ENCODE measurements around the gene CPNE6. TPM values are rescaled to one million over a fixed set of nuclear protein-coding genes. Genes with fewer than 3 reads are reported as not detected.

Gene CPNE6
- total RNA-seq, 2 experiments from 2014 or later, result not detected

GRCh38 chr14:24070285-24071143, 848 bp upstream of the CPNE6 start:
- intact Hi-C loops (cut with micrococcal nuclease; ENCODE audit: unreplicated experiment), result no loop called here
- Histone ChIP-seq H3K36me3 (ENCODE audit: insufficient read depth, low read length) (no peaks in the 10 kb centered on the region), H3K4me2 (ENCODE audit: low read length) (no peak overlapping the region), H4K20me1 (ENCODE audit: insufficient read depth, low read length) (no peaks in the 10 kb centered on the region), H3K9me3 (ENCODE audit: low read length) (no peaks in the 10 kb centered on the region), H3K4me3 (ENCODE audit: low read depth, low read length, poor library complexity, severe bottlenecking) (no peak overlapping the region), H3K27ac (ENCODE audit: low read depth, low read length, poor library complexity, severe bottlenecking) (no peak overlapping the region), H3K9me2 (ENCODE audit: insufficient read depth, low read length) (no peaks in the 10 kb centered on the region), H2AFZ (ENCODE audit: low read length) (no peak overlapping the region), H3K79me2 (ENCODE audit: insufficient read depth, low read depth, low read length) (no peaks in the 10 kb centered on the region), H3K4me1 (ENCODE audit: insufficient read depth, low read length, poor library complexity, severe bottlenecking) (peaks cover 5% of the 10 kb centered on the region)
- no peak for DNase-seq (ENCODE audit: low spot score)
- CTCF ChIA-PET (ENCODE audit: unreplicated experiment), result interaction anchor here (1.2 kb wide), 1 partner anchor 10 kb away, joined by 3 read pairs; no protein-coding TSS in a partner anchor
- POLR2A ChIA-PET, result interaction anchor here (2.1 kb wide), 1 partner anchor 10 kb away, joined by 9 read pairs; no protein-coding TSS in a partner anchor
- no TSS peak for BruUV-seq (replicated peaks)
- TF ChIP-seq EZH2phosphoT487 (IDR thresholded peaks at IDR 0.05; ENCODE audit: borderline replicate concordance, low read depth, low read length) (no peak), CTCF (conservative IDR thresholded peaks at IDR 0.05; ENCODE audit: low read length) (no peak)

GRCh38 chr14:24071836-24072430, 571 bp downstream of the CPNE6 start:
- CTCF ChIA-PET (ENCODE audit: unreplicated experiment), result no interaction called here

More at GRCh38 chr14:24071836-24072430, 571 bp downstream of the CPNE6 start:
- H3K9me2 ChIP-seq (ENCODE audit: insufficient read depth, low read length), result no peaks in the 10 kb centered on the region
- H3K4me3 ChIP-seq (ENCODE audit: low read depth, low read length, poor library complexity, severe bottlenecking), result no peak overlapping the region
- no peaks in the 10 kb centered on the region for H3K79me2 ChIP-seq (ENCODE audit: insufficient read depth, low read depth, low read length)
- H3K36me3 ChIP-seq (ENCODE audit: insufficient read depth, low read length), result no peaks in the 10 kb centered on the region
- intact Hi-C loops (cut with micrococcal nuclease; ENCODE audit: unreplicated experiment), result no loop called here
- H2AFZ ChIP-seq (ENCODE audit: low read length), result no peak overlapping the region
- no peak for DNase-seq (ENCODE audit: low spot score)
- TF ChIP-seq EZH2phosphoT487 (IDR thresholded peaks at IDR 0.05; ENCODE audit: borderline replicate concordance, low read depth, low read length), result no peak
- no peak for TF ChIP-seq CTCF (conservative IDR thresholded peaks at IDR 0.05; ENCODE audit: low read length)
- no peak overlapping the region for H3K27ac ChIP-seq (ENCODE audit: low read depth, low read length, poor library complexity, severe bottlenecking)
- H3K9me3 ChIP-seq (ENCODE audit: low read length), result no peaks in the 10 kb centered on the region
- H4K20me1 ChIP-seq (ENCODE audit: insufficient read depth, low read length), result no peaks in the 10 kb centered on the region
- no peak overlapping the region for H3K4me2 ChIP-seq (ENCODE audit: low read length)
- BruUV-seq (replicated peaks), result no TSS peak
- H3K4me1 ChIP-seq (ENCODE audit: insufficient read depth, low read length, poor library complexity, severe bottlenecking), result peaks cover 10% of the 10 kb centered on the region
- POLR2A ChIA-PET, result no interaction called here

All from OCI-LY7 (cell line).